Stimulated activated CD4-positive, alpha-beta T cell treated with anti-CD3 and anti-CD28 coated beads, TNF-alpha, amount 100 ng/mL, for 4 hours (primary cell): ENCODE results near the gene ARHGAP44.
"Not testable (repeated sequence)": the region's sequence is repeated elsewhere in the genome, so short reads cannot be mapped to it uniquely, and the experiment has no call there.

Source experiments
- DNase-seq, 3 experiments: peaks; one replicate each; pipeline ENCODE4 v3.0.0-alpha.2; 2020; ENCODE audit warnings: low read depth in 3 of 3

Gene ARHGAP44

DNA sequence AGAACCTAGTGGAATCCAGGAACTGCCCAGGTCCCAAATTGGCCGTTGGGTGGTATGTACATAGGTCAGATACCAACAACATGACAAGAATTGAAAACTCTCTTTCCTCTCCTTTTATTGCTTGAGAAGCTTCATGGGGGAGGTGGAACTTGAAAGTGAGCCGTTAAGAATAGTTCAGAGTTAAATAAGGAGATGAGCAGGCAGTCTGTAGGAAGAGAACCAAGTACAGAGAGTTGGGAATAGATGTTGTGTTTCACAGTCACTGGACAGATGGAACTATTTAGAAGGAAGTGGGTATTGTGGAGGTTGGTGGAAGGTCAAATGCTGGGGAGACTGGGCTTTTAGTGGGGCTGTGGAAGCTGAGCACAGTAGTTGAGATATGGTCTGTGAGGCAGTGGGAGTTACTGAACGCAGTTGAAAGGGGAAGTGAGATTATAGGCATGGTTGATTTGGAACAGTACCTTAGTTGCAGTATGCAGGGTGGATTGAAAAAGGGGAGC lies 26.4 kb downstream of the ARHGAP44 start:
- DNase-seq, result no peak

- no peak for DNase-seq
Measured at GRCh38 chr17:12821376-12821940, 32.2 kb downstream of the ARHGAP44 start.

DNA sequence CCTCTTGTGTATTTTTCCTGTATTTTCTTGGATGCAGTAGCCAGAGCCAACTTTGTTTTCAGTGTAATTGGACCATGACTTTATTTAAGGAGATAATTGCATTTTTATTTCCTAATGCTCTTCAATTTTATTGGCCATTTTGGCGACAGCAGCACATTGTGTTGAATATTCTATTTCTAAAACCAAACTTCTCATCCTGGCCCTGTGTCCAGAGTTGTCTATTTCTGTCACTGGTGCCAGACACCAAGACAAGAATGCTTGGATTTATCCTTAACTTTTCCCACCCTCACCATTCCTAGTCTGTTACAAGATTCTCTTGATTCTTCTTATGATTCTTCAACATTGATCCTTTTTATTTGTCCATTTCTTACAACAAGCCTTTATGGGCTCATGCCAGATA lies 37.1 kb downstream of the ARHGAP44 start:
- DNase-seq, result no peak

- no peak for DNase-seq
Measured at GRCh38 chr17:12830777-12831247, 41.5 kb downstream of the ARHGAP44 start.

- DNase-seq, result no peak
Measured at GRCh38 chr17:12831839-12832238, 42.5 kb downstream of the ARHGAP44 start.

- no peak for DNase-seq
Measured at GRCh38 chr17:12839042-12839441, 49.7 kb downstream of the ARHGAP44 start.

DNA sequence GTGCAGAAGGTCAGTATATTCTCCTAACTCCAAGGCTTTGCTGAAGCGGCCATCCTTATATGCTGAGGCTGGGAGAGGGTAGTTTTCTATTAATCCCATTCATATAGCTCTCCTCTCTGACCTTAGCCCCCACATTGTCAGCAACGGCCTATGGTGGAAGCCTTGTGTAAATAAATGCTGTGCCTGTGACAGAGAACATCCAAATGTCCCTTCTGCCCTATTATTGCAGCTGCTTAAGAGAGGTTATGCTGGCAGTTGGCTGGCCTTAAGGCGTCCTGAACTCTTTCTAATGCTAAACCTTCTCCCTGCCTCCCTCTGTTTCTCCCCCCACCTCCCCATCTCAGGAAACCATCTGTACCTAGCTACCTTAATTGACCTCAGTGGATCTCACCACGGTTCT lies 53.6 kb downstream of the ARHGAP44 start:
- no peak for DNase-seq

DNA sequence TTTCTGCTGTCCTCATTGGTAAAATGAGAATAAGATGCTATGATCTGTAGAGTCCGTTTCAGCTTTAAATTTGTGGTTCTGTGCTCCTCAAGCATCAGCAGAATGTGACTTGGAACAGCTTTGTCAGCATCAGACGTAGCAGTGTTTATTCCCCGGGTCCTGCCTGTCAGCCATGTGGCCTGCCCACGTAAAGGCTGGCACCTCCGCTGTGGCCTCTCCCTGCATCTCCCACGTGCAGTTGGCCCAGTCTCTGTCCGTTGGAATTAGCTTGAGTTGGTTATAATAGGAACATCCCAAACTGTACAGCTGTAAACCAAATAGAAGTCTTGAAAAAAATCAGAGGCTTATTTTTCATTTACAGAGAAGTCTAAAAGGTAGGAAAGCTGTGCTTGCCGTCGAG lies 61.7 kb downstream of the ARHGAP44 start:
- no peak for DNase-seq

- no peak for DNase-seq
Measured at GRCh38 chr17:12851901-12852435, 62.7 kb downstream of the ARHGAP44 start.

- no peak for DNase-seq
Measured at GRCh38 chr17:12853921-12854320, 64.6 kb downstream of the ARHGAP44 start.

DNA sequence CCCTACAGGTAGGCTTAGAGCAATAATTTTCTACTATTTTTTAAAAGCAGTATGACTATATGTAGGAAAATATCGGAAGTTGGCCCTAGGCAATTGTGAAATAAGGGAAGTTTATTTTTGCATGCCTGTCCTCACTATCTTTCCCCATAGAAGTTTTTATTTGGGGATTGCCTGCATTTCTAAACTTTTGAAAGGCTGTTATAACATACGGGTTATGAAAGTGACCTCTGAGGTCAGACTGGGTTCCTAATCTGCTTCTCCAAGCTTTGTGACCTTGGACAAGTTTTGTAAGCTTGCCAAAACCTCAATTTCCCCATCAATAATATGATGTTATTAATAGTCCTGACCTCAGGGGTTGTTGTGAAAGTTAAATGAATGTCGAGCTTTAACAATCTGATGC lies 67.1 kb downstream of the ARHGAP44 start:
- DNase-seq, result no peak

GRCh38 chr17:12857592-12857991 lies 68.3 kb downstream of the ARHGAP44 start:
- no peak for DNase-seq

DNA sequence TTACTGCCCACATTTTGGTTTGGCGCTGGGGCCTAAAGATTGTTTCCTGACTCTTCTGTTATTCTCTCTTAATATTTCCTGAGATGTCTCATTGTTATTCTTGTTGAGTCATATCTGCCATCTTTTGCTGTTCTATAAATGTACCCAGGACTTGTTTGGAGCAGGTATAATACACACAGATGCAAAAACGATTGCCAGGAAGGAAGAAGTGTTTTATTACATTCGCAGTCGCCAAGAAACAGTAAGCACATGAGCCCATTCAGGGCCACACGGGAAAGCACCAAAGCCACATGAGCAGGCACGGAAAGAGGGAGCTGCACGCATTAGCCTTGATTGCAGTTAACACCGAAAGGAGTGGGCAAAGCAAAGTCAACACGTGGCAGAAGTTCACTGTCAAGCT lies 70.2 kb downstream of the ARHGAP44 start:
- no peak for DNase-seq

DNA sequence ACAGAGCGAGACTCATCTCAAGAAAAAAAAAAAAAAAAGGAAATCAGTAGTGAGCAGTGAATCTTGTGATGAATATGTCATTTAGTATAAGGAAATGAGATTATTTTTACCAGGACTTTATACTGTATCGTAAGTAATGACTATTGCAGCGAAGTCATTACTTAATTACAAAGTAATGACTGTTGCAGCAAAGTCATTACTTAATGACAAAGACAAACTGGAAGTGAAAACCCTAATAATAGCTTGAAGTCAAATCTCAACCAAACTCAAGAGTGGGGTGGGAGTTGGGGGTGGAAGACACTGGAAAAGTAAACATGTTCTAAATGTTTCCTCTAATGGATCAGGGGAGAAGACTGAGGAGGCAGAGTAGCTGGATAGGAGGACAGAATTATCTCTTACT lies 76.5 kb downstream of the ARHGAP44 start:
- no peak for DNase-seq

DNA sequence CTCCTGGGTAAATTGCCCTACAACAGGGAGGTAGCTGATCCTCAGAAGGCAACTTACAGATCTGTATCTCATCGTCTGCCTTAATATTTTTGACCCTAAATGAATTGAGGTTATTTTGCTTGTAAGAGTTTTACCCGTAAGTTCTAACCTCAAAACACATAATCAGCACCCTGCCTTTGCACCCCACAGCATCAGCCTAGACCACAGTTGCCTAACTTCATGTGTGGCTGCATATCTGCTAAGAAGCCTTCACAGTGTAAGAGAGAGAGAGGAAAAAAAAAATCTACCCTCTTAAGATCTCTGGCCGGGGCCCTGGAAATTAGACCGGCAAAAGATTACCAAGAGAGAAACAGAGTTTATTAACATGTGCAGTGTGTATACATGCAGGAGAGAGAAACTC lies 76.9 kb downstream of the ARHGAP44 start:
- no peak for DNase-seq

- DNase-seq, result no peak
Measured at GRCh38 chr17:12867726-12868125, 78.4 kb downstream of the ARHGAP44 start.

GRCh38 chr17:12873415-12874125 lies 84.3 kb downstream of the ARHGAP44 start:
- not testable (repeated sequence) for DNase-seq

- no peak for DNase-seq
Measured at GRCh38 chr17:12877953-12878669, 88.8 kb downstream of the ARHGAP44 start.

- DNase-seq, result not testable (repeated sequence)
Measured at GRCh38 chr17:12879096-12879495, 89.8 kb downstream of the ARHGAP44 start.

DNA sequence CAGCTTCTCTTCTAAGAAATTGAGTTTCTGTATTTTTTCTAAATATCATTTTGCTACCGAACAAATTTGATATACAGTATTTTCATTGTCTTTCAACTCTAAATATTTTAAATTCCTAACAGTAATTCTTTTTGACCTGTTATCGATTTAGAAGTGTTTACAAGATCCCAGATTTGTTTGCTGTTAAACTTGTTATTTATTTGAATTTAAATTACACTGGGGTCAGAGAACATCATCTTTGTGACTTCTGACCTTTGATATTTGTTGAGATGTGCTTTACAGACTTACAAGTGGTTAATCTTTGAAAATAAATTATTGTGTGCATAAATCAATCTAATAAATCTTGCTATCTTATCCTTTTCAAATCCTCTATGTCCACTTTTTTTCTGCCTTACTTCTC lies 94.2 kb downstream of the ARHGAP44 start:
- DNase-seq, result no peak

DNA sequence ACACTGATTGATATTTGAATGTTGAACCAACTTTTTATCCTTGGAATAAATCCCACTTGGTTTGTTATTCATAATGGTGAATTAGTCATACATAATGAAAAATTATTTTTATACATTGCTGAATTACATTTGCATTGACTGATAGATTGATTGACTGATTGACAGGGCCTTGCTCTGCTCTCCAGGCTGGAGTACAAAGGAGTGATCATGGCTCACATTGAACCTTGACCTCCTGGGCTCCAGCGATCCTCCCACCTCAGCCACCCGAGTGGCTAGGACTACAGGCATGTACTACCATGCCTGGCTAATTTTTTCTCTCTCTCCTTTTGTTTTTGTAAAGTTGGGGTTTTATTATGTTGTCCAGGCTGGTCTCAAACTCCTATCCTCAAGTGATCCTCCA lies 97.8 kb downstream of the ARHGAP44 start:
- no peak for DNase-seq

- no peak for DNase-seq
Measured at GRCh38 chr17:12896180-12896785, 107.0 kb downstream of the ARHGAP44 start.
